IPS DF 6.9 (cell line): ENCODE data around the gene GREB1.

Experiments
- DNase-seq: peaks from one replicate; pipeline ENCODE4 v3.0.0-alpha.2; 2013; ENCODE audit warnings: low read depth, low spot score
- H3K27ac ChIP-seq: one replicate; pipeline ENCODE4 v1.5.1; 2013; ENCODE audit warnings: low read length, control low read depth
- H3K27me3 ChIP-seq: 2 replicates; pipeline ENCODE4 v1.6.1; 2013; ENCODE audit warnings: mild to moderate bottlenecking, low read length; ENCODE audit not compliant: control insufficient read depth, insufficient read depth
- H3K36me3 ChIP-seq: 2 replicates; pipeline ENCODE4 v1.6.1; 2013; ENCODE audit warnings: low read length; ENCODE audit not compliant: control insufficient read depth, insufficient read depth
- H3K4me1 ChIP-seq: 2 replicates; pipeline ENCODE4 v1.6.1; 2013; ENCODE audit warnings: low read length; ENCODE audit not compliant: control insufficient read depth, insufficient read depth
- H3K4me3 ChIP-seq: 2 replicates; pipeline ENCODE4 v1.5.1; 2013; ENCODE audit warnings: mild to moderate bottlenecking, low read length
- H3K9me3 ChIP-seq: 2 replicates; pipeline ENCODE4 v1.6.1; 2013; ENCODE audit warnings: low read length, inconsistent platforms; ENCODE audit not compliant: control insufficient read depth, insufficient read depth
- WGBS: extraction: QIAGEN DNeasy Blood & Tissue Kit; methylation state at CpG from one replicate; pipeline ENCODE4 v1.1.7; 2013; ENCODE audit warnings: mixed read lengths, missing lambda C conversion rate; ENCODE audit not compliant: insufficient read length, insufficient coverage; 5-methylcytosine and 5-hydroxymethylcytosine counted together

Gene GREB1

GRCh38 chr2:11611251-11611650 is 77.4 kb downstream of the GREB1 start:
- Histone ChIP-seq H3K4me3 (no peak overlapping the region), H3K9me3 (no peaks in the 10 kb centered on the region), H3K27me3 (no peaks in the 10 kb centered on the region), H3K4me1 (no peaks in the 10 kb centered on the region), H3K36me3 (peaks cover 8% of the 10 kb centered on the region; the same call in 1 of the 2 replicates), H3K27ac (no peak overlapping the region)
- no peak for DNase-seq
- no CpG with 5 or more reads among the region's 5 CpGs for WGBS

GRCh38 chr2:11612553-11613215 is 78.8 kb downstream of the GREB1 start:
- Histone ChIP-seq H3K4me1 (no peaks in the 10 kb centered on the region), H3K27ac (no peak overlapping the region), H3K4me3 (no peak overlapping the region), H3K36me3 (peaks cover 15% of the 10 kb centered on the region; the same call in 1 of the 2 replicates), H3K9me3 (no peaks in the 10 kb centered on the region), H3K27me3 (no peaks in the 10 kb centered on the region)
- WGBS = no CpG with 5 or more reads among the region's 20 CpGs
- DNase-seq = no peak

GRCh38 chr2:11613297-11613696 is 79.5 kb downstream of the GREB1 start:
- Histone ChIP-seq H3K4me3 (no peak overlapping the region), H3K4me1 (no peaks in the 10 kb centered on the region), H3K36me3 (peaks cover 15% of the 10 kb centered on the region), H3K9me3 (no peaks in the 10 kb centered on the region), H3K27me3 (no peaks in the 10 kb centered on the region), H3K27ac (no peak overlapping the region)
- DNase-seq = no peak
- no CpG with 5 or more reads among the region's 5 CpGs for WGBS

- Histone ChIP-seq H3K9me3 (no peaks in the 10 kb centered on the region), H3K36me3 (peaks cover 20% of the 10 kb centered on the region), H3K4me3 (no peak overlapping the region), H3K4me1 (no peaks in the 10 kb centered on the region), H3K27ac (no peak overlapping the region), H3K27me3 (no peaks in the 10 kb centered on the region)
- no peak for DNase-seq
- WGBS = no CpG with 5 or more reads among the region's 3 CpGs
These were observed 81.4 kb downstream of the GREB1 start for GRCh38 chr2:11615209-11615608.

GRCh38 chr2:11616097-11616687 is 82.3 kb downstream of the GREB1 start:
- no CpG with 5 or more reads among the region's 14 CpGs for WGBS
- H3K4me3 ChIP-seq = no peak overlapping the region
- H3K36me3 ChIP-seq = peaks cover 15% of the 10 kb centered on the region
- H3K4me1 ChIP-seq = no peaks in the 10 kb centered on the region
- no peaks in the 10 kb centered on the region for H3K27me3 ChIP-seq
- H3K27ac ChIP-seq = no peak overlapping the region
- no peaks in the 10 kb centered on the region for H3K9me3 ChIP-seq
- no peak for DNase-seq

- Histone ChIP-seq H3K27me3 (no peaks in the 10 kb centered on the region), H3K36me3 (peaks cover 15% of the 10 kb centered on the region), H3K4me1 (no peaks in the 10 kb centered on the region), H3K4me3 (no peak overlapping the region), H3K9me3 (no peaks in the 10 kb centered on the region), H3K27ac (no peak overlapping the region)
- no peak for DNase-seq
- WGBS = no CpG with 5 or more reads among the region's 19 CpGs
These were observed 83.1 kb downstream of the GREB1 start for GRCh38 chr2:11616851-11617415.

GRCh38 chr2:11617527-11617926 is 83.7 kb downstream of the GREB1 start:
- Histone ChIP-seq H3K4me3 (no peak overlapping the region), H3K27me3 (no peaks in the 10 kb centered on the region), H3K4me1 (no peaks in the 10 kb centered on the region), H3K36me3 (peaks cover 14% of the 10 kb centered on the region), H3K9me3 (no peaks in the 10 kb centered on the region), H3K27ac (no peak overlapping the region)
- WGBS = no CpG with 5 or more reads among the region's 14 CpGs
- DNase-seq = no peak

- no peaks in the 10 kb centered on the region for H3K9me3 ChIP-seq
- H3K4me3 ChIP-seq = no peak overlapping the region
- no peak for DNase-seq
- H3K36me3 ChIP-seq = peaks cover 12% of the 10 kb centered on the region
- WGBS = no CpG with 5 or more reads among the region's 33 CpGs
- H3K27ac ChIP-seq = no peak overlapping the region
- H3K4me1 ChIP-seq = no peaks in the 10 kb centered on the region
- no peaks in the 10 kb centered on the region for H3K27me3 ChIP-seq
These were observed 84.3 kb downstream of the GREB1 start for GRCh38 chr2:11617984-11618707.

- DNase-seq = no peak
- no CpG with 5 or more reads among the region's 20 CpGs for WGBS
- H3K4me3 ChIP-seq = no peak overlapping the region
- no peaks in the 10 kb centered on the region for H3K27me3 ChIP-seq
- peaks cover 12% of the 10 kb centered on the region for H3K36me3 ChIP-seq
- H3K9me3 ChIP-seq = no peaks in the 10 kb centered on the region
- no peak overlapping the region for H3K27ac ChIP-seq
- H3K4me1 ChIP-seq = no peaks in the 10 kb centered on the region
These were observed 84.8 kb downstream of the GREB1 start for GRCh38 chr2:11618708-11619062.

GRCh38 chr2:11621410-11621809 is 87.6 kb downstream of the GREB1 start:
- no CpG with 5 or more reads among the region's 2 CpGs for WGBS
- Histone ChIP-seq H3K4me3 (no peak overlapping the region), H3K9me3 (no peaks in the 10 kb centered on the region), H3K36me3 (peaks cover 15% of the 10 kb centered on the region), H3K27me3 (no peaks in the 10 kb centered on the region), H3K27ac (no peak overlapping the region), H3K4me1 (no peaks in the 10 kb centered on the region)
- no peak for DNase-seq
